Activated effector memory CD4-positive, alpha-beta T cell treated with Interleukin-2 at 50 U/mL for 16 hours (primary cell): ENCODE measurements around the gene ATP8B3.
"Not testable (repeated sequence)": the region's sequence is repeated elsewhere in the genome, so short reads cannot be mapped to it uniquely, and the experiment has no call there.

Source experiments
- DNase-seq: peaks from one replicate; pipeline ENCODE4 v3.0.0-alpha.2; 2020

ATP8B3 gene

GRCh38 chr19:1814391-1814790 lies 2.3 kb upstream of the ATP8B3 start:
- no peak for DNase-seq

- no peak for DNase-seq
Observed at GRCh38 chr19:1813192-1814182, 1.4 kb upstream of the ATP8B3 start.

- peak; percentile 80 for DNase-seq
Observed at GRCh38 chr19:1812426-1813191, 533 bp upstream of the ATP8B3 start.

GRCh38 chr19:1811472-1811894 lies 593 bp downstream of the ATP8B3 start:
- peak; percentile 35 for DNase-seq

GRCh38 chr19:1810439-1811160 lies 1.5 kb downstream of the ATP8B3 start:
- DNase-seq, result no peak

GRCh38 chr19:1809678-1810077 lies 2.4 kb downstream of the ATP8B3 start:
- DNase-seq, result no peak

GRCh38 chr19:1808395-1808731 lies 3.7 kb downstream of the ATP8B3 start:
- no peak for DNase-seq

GRCh38 chr19:1807695-1808394 lies 4.2 kb downstream of the ATP8B3 start:
- no peak for DNase-seq

- no peak for DNase-seq
Observed at GRCh38 chr19:1807030-1807694, 4.9 kb downstream of the ATP8B3 start.

GRCh38 chr19:1806184-1807029 lies 5.7 kb downstream of the ATP8B3 start:
- no peak for DNase-seq

- DNase-seq, result no peak
Observed at GRCh38 chr19:1805401-1806183, 6.5 kb downstream of the ATP8B3 start.

- DNase-seq, result no peak
Observed at GRCh38 chr19:1804858-1805257, 7.2 kb downstream of the ATP8B3 start.

- DNase-seq, result no peak
Observed at GRCh38 chr19:1799695-1800342, 12.3 kb downstream of the ATP8B3 start.

GRCh38 chr19:1797313-1797712 lies 14.8 kb downstream of the ATP8B3 start:
- DNase-seq, result not testable (repeated sequence)

GRCh38 chr19:1796395-1797142 lies 15.5 kb downstream of the ATP8B3 start:
- no peak for DNase-seq

- DNase-seq, result no peak
Observed at GRCh38 chr19:1794424-1795172, 17.5 kb downstream of the ATP8B3 start.

GRCh38 chr19:1791879-1792278 lies 20.2 kb downstream of the ATP8B3 start:
- no peak for DNase-seq
